GM21360 (cell line): Measurements from ENCODE around the gene TDRD6.
"Not testable (repeated sequence)": the region's sequence is repeated elsewhere in the genome, so short reads cannot be mapped to it uniquely, and the experiment has no call there.

ENCODE experiments used
- ATAC-seq: cut with Tn5 transposase; IDR thresholded peaks from one replicate; pipeline ENCODE4 v1.9.1; 2021; ENCODE audit warnings: mild to moderate bottlenecking, moderate library complexity; ENCODE audit not compliant: unreplicated experiment

The TDRD6 gene

DNA sequence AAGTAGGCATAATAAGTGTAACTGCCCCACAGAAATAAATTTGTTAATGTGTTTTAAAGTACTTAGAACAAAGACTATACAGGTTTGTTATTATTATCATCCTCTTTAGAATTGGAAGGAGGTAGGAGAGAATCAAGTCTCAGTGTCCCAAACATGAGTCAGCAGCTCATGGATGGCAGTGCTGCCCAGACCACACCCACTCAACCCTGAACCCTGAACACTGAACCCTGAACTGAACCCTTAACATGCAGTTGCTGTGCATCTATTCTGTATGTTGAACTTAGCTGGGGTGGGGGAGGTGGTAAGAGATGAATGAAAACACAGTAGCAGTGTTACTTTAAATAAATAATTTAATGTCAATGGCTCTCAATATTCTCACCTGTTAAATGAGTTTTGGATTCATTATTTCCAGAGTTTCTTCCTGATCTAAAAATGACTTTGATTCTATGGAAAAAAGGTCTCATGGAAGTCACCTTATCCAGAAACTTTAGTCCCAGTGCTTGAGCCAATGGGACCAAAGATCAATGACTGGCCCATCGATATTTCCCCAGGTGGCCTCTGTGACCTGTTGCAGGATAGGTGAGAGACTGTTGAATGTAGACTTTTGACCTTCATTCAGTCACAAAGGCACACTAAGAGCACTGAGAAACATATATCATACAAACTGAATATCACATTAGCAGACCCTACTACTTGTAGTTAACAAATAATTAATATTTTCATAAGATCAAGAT lies 55.9 kb downstream of the TDRD6 start:
- no peak for ATAC-seq

- not testable (repeated sequence) for ATAC-seq
These were observed 56.6 kb downstream of the TDRD6 start for GRCh38 chr6:46744159-46744725.

GRCh38 chr6:46745973-46746372 lies 58.3 kb downstream of the TDRD6 start:
- no peak for ATAC-seq

GRCh38 chr6:46746696-46747095 lies 59.0 kb downstream of the TDRD6 start, which contains the start of gene ANKRD66:
Gene ANKRD66, plus strand, starts transcription at chr6:46746933. Its CDS starts 5,016 bp downstream, at chr6:46751949.
- no peak for ATAC-seq

- no peak for ATAC-seq
These were observed 61.3 kb downstream of the TDRD6 start for GRCh38 chr6:46748940-46749503.

DNA sequence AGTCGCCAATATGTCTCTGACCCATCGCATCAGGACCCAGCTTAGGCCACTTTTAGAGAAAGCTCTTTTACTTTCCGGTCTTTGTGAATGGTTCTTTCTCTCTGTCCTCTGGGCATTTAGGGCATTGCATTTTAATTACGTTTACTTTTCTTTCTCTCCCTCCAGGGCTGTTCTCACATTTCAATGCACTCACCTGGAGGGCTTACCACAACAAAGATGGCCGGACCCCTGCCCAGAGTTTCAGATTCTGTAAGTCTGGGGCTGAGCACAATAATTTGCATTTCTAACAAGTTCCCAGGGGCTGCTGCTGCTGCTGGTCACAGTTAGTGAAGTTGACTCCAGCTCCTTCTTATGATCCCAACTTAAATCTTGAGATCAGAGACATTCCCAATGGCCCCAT lies 62.0 kb downstream of the TDRD6 start:
- ATAC-seq, result no peak

DNA sequence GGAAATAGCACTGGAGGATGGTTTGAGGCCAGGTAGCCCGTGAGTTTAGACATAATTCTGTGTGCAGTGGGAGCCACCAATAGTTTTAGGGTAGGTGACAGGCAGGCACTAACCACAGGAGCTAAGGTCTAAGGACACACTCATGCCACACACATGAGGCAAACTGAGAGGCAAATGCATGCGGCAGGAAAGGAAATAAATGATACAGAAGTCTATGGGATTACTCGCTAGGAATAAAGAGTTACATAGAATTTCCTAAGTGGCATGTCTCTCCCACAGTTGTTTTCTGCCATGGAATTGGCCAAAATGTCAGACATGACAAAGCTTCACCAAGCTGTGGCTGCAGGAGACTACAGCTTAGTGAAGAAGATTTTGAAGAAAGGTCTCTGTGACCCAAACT lies 64.0 kb downstream of the TDRD6 start:
- no peak for ATAC-seq
